ENCODE data around the gene MAEA. TPM values are rescaled to one million over a fixed set of nuclear protein-coding genes. Genes with fewer than 3 reads are reported as not detected.
A peak's percentile ranks its signal among the peaks of the same experiment; 100 is the strongest.

Gene MAEA
- total RNA-seq, 2 donors from 2014 or later: 48.8 to 72.7 TPM

DNA sequence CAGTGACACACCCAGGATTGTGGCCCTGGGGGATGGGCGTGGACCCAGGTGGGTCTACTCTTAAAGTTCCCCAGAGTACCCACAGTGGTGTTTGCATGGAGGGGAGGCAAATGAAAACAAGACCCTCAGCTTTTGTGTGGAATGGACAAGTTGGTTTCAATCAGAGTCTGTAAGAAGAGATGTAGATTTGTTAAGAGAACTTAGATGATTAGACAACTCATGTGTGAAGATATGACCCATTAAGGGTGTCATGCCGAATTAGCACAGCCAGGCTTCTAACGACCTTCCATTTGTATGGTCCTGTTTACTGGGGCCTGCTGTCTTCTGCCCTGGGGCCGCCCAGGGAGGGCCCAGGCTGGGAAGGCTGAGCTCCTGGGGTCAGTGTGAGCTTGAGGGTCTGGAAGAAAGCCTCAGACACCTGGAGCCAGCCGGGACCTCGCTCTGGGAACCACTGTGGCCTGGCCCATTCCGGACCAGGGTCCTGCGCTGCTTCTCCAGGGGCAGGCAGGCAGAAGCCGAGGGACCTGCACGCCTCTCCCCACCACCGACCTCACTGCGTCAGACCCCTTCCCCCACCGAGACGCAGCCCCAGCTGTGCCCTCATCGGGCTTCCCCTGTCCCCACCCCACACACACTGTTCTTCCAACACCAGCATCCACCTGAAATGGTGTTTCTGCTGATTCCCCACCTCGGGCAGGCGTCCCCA lies 77.7 kb downstream of the MAEA start:
- Histone ChIP-seq H3K9ac (ENCODE audit: extremely low read depth, low read length, poor library complexity, severe bottlenecking) (no peak overlapping the region), H3K27me3 (ENCODE audit: control insufficient read depth, insufficient read depth, low read length, poor library complexity, severe bottlenecking) (no peaks in the 10 kb centered on the region), H3K36me3 (ENCODE audit: control insufficient read depth, insufficient read depth, low read length) (peaks cover 3% of the 10 kb centered on the region), H3K4me1 (ENCODE audit: control insufficient read depth, insufficient read depth, low read length) (no peaks in the 10 kb centered on the region), H3K27ac (ENCODE audit: low read depth, low read length) (no peak overlapping the region), H3K4me3 (ENCODE audit: low read length) (no peak overlapping the region), H3K9me3 (ENCODE audit: control insufficient read depth, low read length) (no peaks in the 10 kb centered on the region)
- Mint-ChIP-seq H3K36me3 (ENCODE audit: low read depth) (peaks cover 24% of the 10 kb centered on the region), H3K9me3 (no peaks in the 10 kb centered on the region), H3K27ac (no peak overlapping the region), H3K4me1 (no peaks in the 10 kb centered on the region), H3K27me3 (ENCODE audit: insufficient read depth) (no peaks in the 10 kb centered on the region), H3K4me3 (no peak overlapping the region)
- 92 to 96% methylated on average over 7 to 17 of the region's 17 CpGs for WGBS, 2 experiments (ENCODE audit: insufficient coverage in 1 of 2, insufficient read length in 1 of 2)
- TF ChIP-seq, protein P1, sequence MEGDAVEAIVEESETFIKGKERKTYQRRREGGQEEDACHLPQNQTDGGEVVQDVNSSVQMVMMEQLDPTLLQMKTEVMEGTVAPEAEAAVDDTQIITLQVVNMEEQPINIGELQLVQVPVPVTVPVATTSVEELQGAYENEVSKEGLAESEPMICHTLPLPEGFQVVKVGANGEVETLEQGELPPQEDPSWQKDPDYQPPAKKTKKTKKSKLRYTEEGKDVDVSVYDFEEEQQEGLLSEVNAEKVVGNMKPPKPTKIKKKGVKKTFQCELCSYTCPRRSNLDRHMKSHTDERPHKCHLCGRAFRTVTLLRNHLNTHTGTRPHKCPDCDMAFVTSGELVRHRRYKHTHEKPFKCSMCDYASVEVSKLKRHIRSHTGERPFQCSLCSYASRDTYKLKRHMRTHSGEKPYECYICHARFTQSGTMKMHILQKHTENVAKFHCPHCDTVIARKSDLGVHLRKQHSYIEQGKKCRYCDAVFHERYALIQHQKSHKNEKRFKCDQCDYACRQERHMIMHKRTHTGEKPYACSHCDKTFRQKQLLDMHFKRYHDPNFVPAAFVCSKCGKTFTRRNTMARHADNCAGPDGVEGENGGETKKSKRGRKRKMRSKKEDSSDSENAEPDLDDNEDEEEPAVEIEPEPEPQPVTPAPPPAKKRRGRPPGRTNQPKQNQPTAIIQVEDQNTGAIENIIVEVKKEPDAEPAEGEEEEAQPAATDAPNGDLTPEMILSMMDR (conservative IDR thresholded peaks at IDR 0.05): no peak
- no peak for DNase-seq

GRCh38 chr4:1367936-1368289 lies 78.2 kb downstream of the MAEA start:
- H3K36me3 ChIP-seq (ENCODE audit: control insufficient read depth, insufficient read depth, low read length): peaks cover 3% of the 10 kb centered on the region
- H3K9me3 Mint-ChIP-seq: no peaks in the 10 kb centered on the region
- H3K27me3 ChIP-seq (ENCODE audit: control insufficient read depth, insufficient read depth, low read length, poor library complexity, severe bottlenecking): no peaks in the 10 kb centered on the region
- no peaks in the 10 kb centered on the region for H3K4me1 ChIP-seq (ENCODE audit: control insufficient read depth, insufficient read depth, low read length)
- no peak overlapping the region for H3K4me3 ChIP-seq (ENCODE audit: low read length)
- 85 to 94% methylated on average over 4 to 10 of the region's 10 CpGs for WGBS, 2 experiments (ENCODE audit: insufficient coverage in 1 of 2, insufficient read length in 1 of 2)
- no peaks in the 10 kb centered on the region for H3K27me3 Mint-ChIP-seq (ENCODE audit: insufficient read depth)
- no peaks in the 10 kb centered on the region for H3K9me3 ChIP-seq (ENCODE audit: control insufficient read depth, low read length)
- H3K27ac ChIP-seq (ENCODE audit: low read depth, low read length): no peak overlapping the region
- no peak overlapping the region for H3K9ac ChIP-seq (ENCODE audit: extremely low read depth, low read length, poor library complexity, severe bottlenecking)
- H3K4me3 Mint-ChIP-seq: no peak overlapping the region
- no peaks in the 10 kb centered on the region for H3K4me1 Mint-ChIP-seq
- peaks cover 29% of the 10 kb centered on the region for H3K36me3 Mint-ChIP-seq (ENCODE audit: low read depth)
- TF ChIP-seq, protein P1 (conservative IDR thresholded peaks at IDR 0.05): no peak
- H3K27ac Mint-ChIP-seq: no peak overlapping the region
- DNase-seq: no peak

DNA sequence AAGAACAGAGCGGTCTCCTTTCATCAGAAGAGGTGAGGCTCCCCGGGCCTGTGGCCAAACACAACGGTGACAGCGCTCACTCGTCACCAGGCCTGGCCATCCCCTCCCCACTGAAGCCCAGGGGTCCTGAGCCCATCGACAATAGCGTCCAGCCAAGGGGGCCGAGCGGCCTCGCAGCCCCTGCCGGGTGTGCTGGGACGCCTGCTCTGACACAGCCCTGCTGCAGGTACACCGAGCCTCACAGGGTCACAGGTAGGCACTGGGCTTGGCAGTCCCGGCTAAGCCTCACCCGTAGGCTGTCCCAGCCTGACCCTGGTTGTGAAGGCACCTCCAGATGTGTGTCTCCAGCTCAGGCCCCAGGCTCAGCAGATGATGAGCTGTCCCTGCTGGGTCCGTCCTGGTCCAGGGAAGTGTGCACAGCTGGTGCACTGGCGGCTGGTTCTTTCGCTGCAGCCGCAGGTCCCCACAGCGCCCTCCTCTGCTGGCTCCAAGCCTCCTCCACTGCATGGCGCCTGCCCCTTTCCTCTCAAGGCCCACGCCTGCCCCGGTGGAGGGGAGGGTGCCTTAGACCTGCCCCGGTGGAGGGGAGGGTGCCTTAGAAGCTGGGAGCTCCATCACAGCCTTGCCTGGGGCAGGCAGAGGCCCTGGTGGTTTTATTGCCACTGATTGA lies 78.9 kb downstream of the MAEA start:
- Mint-ChIP-seq H3K4me3 (no peak overlapping the region), H3K36me3 (ENCODE audit: low read depth) (peaks cover 30% of the 10 kb centered on the region), H3K27me3 (ENCODE audit: insufficient read depth) (no peaks in the 10 kb centered on the region), H3K4me1 (no peaks in the 10 kb centered on the region), H3K27ac (no peak overlapping the region), H3K9me3 (no peaks in the 10 kb centered on the region)
- peak; percentile 67 for DNase-seq
- peak overlapping the region; percentile 55 for H3K27ac ChIP-seq (ENCODE audit: low read depth, low read length)
- H3K4me1 ChIP-seq (ENCODE audit: control insufficient read depth, insufficient read depth, low read length): no peaks in the 10 kb centered on the region
- no peaks in the 10 kb centered on the region for H3K9me3 ChIP-seq (ENCODE audit: control insufficient read depth, low read length)
- H3K9ac ChIP-seq (ENCODE audit: extremely low read depth, low read length, poor library complexity, severe bottlenecking): no peak overlapping the region
- peaks cover 3% of the 10 kb centered on the region for H3K36me3 ChIP-seq (ENCODE audit: control insufficient read depth, insufficient read depth, low read length)
- H3K27me3 ChIP-seq (ENCODE audit: control insufficient read depth, insufficient read depth, low read length, poor library complexity, severe bottlenecking): no peaks in the 10 kb centered on the region
- TF ChIP-seq, protein P1 (conservative IDR thresholded peaks at IDR 0.05): peak; percentile 48
- no peak overlapping the region for H3K4me3 ChIP-seq (ENCODE audit: low read length)
- WGBS, 2 experiments (ENCODE audit: insufficient coverage in 1 of 2, insufficient read length in 1 of 2): 91% methylated on average over 14 to 24 of the region's 24 CpGs

All from endodermal cell (in vitro differentiated cells).